DMS53 (cell line): ENCODE data around the gene FOXI2.

ENCODE experiments used
- DNase-seq: peaks from one replicate; lab custom pipeline; 2025; lab: John Stamatoyannopoulos, UW

The FOXI2 gene

GRCh38 chr10:127736915-127737562 lies at the start of gene FOXI2:
Gene FOXI2 (plus strand): TSS chr10:127737185. CDS start chr10:127737274, 89 bp downstream.
- no peak for DNase-seq

DNA sequence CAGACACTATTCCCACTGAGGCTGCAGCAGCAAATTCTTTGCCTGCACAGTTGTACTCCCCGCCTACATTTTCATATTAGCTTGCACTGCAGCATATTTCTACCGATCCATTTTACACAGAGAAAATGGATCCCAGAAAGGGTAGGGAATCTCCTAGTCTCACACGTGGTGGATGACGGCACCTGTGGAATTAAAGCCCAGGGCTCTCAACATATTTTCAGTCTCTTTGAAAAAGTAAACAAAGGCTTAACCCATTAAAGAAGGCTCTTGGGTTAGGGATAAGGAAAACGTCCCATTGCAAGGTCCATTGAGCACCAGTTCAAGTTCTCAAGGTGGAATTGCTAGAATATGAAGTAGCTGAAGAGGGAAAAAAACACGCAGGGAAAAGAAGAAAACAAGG lies 49.4 kb upstream of the FOXI2 start:
- no peak for DNase-seq

GRCh38 chr10:127690176-127690835 lies 46.7 kb upstream of the FOXI2 start:
- DNase-seq, result no peak

- peak; percentile 67 for DNase-seq
Measured at GRCh38 chr10:127694580-127695193, 42.3 kb upstream of the FOXI2 start.

DNA sequence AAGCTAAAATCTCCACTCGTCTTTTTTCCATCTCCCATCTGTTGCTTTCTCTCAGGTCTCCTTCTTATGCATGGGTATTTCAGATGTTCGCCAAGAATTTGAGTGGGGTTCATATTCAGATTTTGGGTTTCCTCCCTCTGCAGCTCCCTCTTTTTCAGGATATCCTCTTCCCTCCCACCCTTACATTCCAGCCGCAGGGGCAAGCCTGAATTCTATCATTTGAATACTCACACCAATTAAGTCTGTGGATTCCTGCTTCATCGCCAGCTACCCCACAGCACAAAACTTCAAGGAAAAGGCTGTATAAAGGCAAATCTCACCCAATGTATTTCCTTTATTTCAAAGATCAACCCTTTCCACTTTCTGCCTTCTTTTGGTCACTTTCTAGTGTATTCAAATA lies 41.6 kb upstream of the FOXI2 start:
- DNase-seq, result no peak

- no peak for DNase-seq
Measured at GRCh38 chr10:127698886-127699285, 38.1 kb upstream of the FOXI2 start.

- DNase-seq, result no peak
Measured at GRCh38 chr10:127699311-127699710, 37.7 kb upstream of the FOXI2 start.

GRCh38 chr10:127702271-127702670 lies 34.7 kb upstream of the FOXI2 start:
- no peak for DNase-seq

- no peak for DNase-seq
Measured at GRCh38 chr10:127715249-127715648, 21.7 kb upstream of the FOXI2 start.

GRCh38 chr10:127715782-127716378 lies 21.1 kb upstream of the FOXI2 start:
- peak; percentile 60 for DNase-seq

DNA sequence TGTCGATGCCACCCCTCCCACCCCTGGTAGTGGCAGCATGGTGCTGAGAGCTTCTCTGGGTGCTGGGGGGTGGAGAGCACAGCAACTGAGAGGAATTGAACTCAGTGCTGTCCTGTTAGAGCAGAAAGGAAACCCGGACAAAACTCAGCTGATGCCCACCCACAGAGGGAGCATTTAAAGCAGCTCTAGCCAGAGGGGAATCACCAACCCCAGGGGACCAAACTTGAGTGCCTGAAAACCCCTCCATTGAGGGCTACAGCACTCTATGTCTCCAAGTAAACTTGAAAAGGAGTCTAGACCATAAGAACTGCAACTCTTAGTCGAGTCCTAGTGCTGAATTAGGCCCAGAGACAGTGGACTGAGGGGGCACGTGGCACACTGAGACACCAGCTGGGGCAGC lies 16.8 kb upstream of the FOXI2 start:
- no peak for DNase-seq

GRCh38 chr10:127720903-127721302 lies 16.1 kb upstream of the FOXI2 start:
- DNase-seq, result no peak

GRCh38 chr10:127734753-127735152 lies 2.2 kb upstream of the FOXI2 start:
- DNase-seq, result no peak

DNA sequence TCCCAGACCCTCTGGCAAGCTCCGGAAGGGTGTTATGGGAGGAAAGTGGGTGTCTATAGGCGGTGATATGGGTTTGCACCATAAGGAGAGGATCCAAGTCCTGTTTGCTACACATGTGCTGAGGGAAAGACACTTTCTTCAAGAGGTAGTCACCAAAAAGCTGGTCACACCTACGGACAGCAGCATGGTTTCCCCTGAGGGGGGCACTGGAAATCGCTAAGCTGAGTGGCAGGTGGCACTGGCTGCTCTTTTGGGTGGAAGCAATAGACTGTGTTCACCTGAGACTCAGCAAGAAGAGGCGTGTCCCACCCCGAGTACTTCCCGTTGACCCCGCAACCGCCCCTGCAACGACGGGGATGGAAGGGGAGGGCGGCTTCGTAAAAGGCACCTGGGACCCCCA lies 1.8 kb upstream of the FOXI2 start:
- DNase-seq, result no peak

GRCh38 chr10:127735723-127736221 lies 1.2 kb upstream of the FOXI2 start:
- DNase-seq, result no peak

DNA sequence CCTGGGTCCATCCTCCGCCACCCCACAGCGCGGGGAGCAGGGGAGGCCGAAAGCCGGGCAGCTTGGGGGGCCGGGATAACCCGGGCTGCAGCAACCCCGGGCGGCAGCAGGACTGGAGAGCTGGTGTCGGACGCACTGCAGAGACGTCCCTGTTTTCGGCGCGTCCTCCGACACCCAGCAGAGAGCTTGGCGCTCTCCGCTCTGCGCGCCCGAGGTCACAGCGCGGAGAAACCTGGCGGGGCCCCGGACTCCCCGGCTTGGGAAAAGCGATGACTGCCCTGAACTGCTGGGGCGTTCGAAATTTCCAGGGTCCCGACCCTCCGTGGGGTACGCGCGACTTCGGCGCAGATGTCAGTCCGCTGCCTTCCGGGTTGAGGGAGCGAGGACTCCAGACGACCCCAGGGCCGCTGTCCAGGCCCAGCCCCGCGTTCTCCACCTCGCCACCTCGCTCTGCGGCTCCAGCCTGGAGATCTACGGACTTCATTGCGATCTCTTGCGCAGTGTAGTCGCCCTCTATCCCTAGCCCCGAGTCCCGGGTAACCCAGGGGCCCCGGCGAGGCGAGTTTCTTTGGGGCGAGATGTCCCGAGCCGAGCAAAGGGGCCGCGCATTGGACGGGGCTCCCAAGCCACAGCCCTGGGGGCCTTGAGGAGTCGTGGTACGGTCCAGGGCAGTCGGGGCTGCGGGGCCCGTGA lies 617 bp upstream of the FOXI2 start:
- no peak for DNase-seq

- DNase-seq, result no peak
Measured at GRCh38 chr10:127737563-127738511, 852 bp downstream of the FOXI2 start.

- DNase-seq, result no peak
Measured at GRCh38 chr10:127738512-127739424, 1.8 kb downstream of the FOXI2 start.

DNA sequence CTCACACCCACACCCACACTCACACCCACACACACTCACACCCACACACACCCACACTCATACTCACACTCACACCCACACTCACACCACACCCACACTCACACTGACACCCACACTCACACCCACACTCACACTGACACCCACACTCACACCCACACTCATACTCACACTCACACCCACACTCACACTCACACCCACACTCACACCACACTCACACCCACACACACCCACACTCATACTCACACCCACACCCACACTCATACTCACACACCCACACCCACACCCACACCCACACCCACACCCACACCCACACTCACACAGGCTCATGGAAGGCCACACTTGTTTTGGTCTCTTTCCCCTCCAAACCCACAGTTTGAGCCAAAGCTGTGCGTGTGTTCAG lies 2.9 kb downstream of the FOXI2 start:
- no peak for DNase-seq

- DNase-seq, result peak; percentile 13
Measured at GRCh38 chr10:127740596-127740995, 3.6 kb downstream of the FOXI2 start.
